Cerebellar cortex (tissue), 1 donor: ENCODE data around the gene TYROBP.
A peak's percentile ranks its signal among the peaks of the same experiment; 100 is the strongest.
"Not testable (repeated sequence)": the region's sequence is repeated elsewhere in the genome, so short reads cannot be mapped to it uniquely, and the experiment has no call there.

Source experiments
- DNase-seq: peaks from one replicate; pipeline ENCODE4 v3.0.0-alpha.2; 2015; ENCODE audit warnings: low spot score

TYROBP gene

DNA sequence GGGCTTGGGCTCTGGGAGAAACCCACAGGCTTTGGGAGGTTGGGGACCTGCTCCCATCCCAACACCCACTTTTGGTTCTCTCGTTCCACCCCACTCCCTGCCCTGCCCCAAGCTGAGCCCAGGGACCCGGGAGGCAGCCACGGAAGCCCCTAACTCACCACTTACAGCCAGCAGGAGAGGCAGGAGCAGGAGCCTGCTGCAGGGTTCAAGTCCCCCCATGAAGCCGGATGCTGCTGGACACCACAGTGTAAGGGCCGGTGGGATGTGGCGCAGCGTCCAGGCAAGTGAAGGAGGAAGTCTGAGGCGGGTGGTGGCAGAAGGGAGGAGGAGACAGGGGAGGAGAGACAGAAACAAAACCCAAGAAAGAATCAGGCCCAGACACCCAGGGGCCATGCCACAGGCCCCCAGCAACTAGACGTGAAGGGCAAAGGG is at the start of gene TYROBP:
TSS of gene TYROBP (minus strand) at position 286 of the 432 bp plus-strand sequence. CDS start at position 219, 67 bp downstream.
- DNase-seq = no peak

DNA sequence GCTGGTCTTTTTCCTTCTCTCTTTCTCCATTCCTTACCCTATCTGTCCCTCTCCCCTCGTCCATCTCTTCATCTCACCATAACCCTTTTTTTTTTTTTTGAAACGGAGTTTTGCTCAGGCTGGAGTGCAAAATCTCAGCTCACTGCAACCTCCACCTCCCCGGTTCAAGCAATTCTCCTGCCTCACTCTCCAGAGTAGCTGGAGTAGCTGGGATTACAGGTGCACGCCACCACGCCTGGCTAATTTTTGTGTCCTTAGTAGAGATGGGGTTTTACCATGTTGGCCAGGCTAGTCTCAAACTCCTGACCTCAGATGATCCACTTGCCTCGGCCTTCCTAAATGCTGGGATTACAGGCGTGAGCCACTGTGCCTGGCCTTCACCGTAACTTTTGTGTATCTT is 49.3 kb upstream of the TYROBP start:
- DNase-seq = not testable (repeated sequence)

DNA sequence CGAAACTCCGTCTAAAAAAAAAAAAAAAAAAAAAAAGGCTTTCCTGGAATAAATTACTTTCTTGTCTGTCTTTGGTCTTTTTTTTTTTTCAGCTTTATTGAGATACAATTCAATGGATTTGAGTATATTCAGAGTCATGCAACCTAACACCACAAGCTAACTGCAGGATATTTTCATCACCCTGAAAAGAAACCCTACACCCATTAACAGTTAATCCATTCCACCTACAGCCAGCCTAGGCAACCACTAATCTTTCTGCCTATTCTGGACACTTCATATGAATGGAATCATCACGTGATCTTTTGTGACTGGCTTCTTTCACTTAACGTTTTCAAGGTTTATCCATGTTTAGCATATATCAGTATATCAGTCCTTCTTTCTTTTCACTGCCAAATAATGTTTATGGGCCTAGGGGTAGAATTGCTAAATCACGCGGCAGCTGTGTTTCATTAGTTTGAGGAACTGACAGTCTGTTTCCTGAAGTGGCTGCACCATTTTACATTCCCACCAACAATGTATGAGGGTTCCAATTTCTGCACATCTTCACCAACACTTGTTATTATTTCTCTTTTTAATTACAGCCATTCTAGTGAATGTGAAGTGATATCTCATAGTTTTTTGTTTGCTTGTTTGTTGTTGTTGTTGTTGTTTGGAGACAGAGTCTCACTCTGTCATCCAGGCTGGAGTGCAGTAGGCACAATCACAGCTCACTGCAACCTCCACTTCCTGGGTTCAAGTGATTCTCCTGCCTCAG is 48.0 kb upstream of the TYROBP start:
- DNase-seq = no peak

DNA sequence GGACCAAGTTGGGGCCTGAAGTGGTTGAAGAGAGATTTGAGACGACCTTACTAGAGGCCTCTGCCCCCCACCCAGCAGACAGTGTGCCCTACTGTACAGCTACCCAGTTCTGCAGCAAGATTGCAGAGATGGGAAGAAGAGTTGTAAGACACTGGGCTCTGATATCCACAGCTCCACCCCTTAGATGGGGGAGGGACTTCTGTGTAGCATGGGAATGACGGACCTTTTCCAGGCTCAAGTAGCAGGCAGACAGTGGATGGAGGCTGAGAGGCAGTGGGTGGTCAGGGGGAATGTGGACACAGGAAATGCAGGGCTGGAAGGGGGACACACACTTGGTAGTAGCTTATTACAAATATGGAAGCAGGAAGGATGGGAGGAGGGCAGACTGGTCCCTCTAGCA is 41.0 kb upstream of the TYROBP start:
- no peak for DNase-seq

DNA sequence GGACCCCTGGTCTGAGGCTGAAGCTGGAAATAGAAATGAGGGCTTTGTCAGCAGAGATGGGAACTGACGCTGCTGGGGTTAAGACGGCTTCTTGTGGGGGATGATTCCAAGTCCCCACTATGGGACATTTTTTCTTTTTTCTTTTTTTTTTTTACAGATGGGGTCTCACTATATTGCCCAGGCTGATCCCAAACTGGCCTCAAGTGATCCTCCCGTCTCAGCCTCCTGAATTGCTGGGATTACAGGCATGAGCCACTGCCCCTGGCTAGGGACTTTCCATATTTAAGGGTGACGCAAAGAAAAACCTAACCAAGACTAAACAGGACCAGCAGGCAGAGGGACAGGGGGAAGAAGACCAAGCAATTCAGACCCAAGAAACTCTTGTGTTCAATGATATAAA is 38.1 kb upstream of the TYROBP start:
- DNase-seq = no peak

DNA sequence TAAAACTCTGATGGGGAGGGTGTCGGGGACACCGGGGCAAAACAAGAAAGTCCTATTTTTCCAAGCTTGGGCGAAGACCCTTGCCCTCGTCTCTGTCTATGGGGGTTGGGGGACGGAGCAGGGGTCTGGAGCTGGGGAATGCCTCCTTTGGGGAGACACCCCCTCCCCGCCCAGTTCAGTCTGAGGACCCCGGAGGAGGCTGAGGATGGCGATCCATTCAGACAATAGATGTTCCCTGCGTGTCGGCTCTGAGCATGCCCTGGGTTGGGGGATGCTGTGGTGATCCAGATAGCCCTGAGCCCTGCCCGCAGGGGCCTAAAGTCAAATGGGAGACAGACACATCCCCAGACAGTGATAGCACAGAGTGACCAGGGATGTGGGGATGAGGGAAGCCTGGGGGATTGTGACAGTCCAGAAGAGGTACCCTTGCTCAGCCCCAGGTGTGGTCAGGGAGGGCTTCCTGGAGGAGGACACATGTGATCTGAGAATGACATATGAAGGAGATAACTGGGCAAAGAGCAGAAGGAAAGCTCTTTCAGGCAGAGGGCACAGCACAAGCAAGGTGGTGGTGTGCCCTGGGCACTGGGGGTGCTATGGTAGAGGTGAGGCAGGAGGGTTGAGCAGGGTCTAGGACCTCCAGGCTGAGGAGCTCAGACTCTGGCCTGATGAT is 37.2 kb upstream of the TYROBP start:
- DNase-seq = no peak

DNA sequence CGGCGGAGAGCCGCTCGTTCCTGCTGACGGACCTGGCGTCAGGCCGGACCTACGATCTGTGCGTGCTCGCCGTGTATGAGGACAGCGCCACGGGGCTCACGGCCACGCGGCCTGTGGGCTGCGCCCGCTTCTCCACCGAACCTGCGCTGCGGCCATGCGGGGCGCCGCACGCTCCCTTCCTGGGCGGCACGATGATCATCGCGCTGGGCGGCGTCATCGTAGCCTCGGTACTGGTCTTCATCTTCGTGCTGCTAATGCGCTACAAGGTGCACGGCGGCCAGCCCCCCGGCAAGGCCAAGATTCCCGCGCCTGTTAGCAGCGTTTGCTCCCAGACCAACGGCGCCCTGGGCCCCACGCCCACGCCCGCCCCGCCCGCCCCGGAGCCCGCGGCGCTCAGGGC is 36.5 kb upstream of the TYROBP start:
- DNase-seq = no peak

DNA sequence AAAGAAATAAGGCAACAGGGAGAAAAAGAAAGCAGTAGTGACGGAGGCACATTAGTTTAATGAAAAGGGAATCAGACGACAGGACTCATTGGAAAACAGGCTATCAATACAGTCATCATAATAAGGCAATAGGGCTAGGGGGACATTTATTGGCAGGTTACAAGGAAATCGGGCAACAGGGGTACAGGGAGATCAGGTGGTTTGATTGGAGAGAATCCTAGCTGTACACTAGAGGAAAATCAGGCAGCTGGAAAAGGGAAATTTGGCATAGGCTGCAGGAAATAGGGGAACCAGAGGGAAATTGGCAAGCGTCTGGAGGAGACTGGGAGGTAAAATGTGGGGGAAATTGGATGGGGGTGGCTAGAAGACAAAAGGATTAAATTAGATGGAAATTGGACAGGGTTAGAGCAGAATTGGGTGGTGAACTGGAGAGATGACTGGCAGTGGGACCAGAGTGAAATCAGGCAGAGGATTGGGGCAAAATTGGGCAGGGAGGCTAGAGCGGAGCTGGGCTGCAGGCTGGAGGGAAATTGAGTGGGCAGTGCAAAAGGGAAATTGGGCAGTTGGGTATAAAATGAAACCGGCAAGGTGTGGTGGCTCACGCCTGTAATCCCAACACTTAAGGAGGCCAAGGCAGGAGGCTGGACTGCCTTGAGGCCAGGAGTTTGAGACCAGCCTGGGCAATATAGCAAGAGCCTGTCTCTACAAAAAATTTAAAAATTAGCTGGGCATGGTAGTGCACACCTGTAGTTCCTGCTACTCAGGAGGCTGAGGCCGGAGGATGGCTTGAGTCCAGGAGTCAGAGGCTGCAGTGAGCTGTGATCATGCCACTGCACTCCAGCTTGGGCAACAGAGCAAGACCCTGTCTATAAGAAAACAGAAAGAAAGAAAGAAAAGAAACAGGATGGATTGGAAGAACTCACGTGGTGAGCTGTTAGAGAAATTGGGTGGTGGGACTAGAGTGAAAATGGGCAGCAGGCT is 35.5 kb upstream of the TYROBP start:
- DNase-seq = no peak

DNA sequence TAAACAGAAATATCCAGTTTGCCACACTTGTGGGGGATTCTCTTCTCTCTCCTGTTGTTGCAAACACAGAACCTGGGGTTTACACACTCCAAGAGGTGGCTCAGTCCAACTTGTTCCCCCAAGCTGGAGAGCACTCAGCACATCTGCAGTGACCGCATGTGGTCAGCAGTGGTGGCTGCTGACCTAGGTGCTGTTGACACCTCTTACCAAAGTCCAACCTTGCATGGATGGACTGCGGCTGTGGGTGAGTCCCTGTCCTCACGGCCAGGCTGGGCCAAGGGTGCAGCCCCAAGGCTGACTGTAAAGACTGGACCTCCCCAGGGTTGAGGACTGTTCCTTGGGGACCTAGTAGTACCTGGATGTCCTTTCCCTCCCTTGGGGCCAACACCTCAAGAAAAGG is 34.1 kb upstream of the TYROBP start:
- no peak for DNase-seq

DNA sequence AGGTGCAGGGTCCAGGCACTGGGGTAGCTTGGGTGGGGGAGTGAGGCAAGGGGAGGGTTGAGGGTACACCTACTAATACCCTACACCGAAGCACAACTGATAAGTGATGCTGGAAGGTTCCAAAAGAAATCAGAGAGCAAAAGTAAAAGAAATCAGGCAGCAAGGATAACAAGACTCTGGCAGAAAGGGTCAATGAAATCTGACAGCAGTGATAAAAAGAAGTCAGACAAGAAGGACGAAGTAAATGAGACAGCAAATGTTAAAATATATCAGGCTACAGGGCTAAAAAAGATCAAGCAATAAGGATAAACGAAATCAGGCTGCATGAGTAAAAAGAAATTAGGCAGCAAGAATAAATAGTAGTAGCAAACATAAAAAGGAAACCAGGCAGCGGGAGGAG is 32.7 kb upstream of the TYROBP start:
- no peak for DNase-seq

DNA sequence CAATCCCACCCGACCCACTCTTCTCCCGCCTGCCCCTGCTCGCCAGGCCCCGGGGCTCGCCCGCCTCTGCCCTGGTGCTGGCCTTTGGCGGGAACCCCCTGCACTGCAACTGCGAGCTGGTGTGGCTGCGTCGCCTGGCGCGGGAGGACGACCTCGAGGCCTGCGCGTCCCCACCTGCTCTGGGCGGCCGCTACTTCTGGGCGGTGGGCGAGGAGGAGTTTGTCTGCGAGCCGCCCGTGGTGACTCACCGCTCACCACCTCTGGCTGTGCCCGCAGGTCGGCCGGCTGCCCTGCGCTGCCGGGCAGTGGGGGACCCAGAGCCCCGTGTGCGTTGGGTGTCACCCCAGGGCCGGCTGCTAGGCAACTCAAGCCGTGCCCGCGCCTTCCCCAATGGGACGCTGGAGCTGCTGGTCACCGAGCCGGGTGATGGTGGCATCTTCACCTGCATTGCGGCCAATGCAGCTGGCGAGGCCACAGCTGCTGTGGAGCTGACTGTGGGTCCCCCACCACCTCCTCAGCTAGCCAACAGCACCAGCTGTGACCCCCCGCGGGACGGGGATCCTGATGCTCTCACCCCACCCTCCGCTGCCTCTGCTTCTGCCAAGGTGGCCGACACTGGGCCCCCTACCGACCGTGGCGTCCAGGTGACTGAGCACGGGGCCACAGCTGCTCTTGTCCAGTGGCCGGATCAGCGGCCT is 32.1 kb upstream of the TYROBP start:
- DNase-seq = no peak

DNA sequence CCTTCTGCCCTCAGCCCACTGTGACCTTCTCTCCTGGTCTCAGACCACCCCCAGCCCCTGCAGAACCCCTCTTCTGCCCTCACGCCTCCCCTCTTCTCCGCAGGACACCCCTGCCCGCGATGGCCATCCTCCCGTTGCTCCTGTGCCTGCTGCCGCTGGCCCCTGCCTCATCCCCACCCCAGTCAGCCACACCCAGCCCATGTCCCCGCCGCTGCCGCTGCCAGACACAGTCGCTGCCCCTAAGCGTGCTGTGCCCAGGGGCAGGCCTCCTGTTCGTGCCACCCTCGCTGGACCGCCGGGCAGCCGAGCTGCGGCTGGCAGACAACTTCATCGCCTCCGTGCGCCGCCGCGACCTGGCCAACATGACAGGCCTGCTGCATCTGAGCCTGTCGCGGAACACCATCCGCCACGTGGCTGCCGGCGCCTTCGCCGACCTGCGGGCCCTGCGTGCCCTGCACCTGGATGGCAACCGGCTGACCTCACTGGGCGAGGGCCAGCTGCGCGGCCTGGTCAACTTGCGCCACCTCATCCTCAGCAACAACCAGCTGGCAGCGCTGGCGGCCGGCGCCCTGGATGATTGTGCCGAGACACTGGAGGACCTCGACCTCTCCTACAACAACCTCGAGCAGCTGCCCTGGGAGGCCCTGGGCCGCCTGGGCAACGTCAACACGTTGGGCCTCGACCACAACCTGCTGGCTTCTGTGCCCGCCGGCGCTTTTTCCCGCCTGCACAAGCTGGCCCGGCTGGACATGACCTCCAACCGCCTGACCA is 31.4 kb upstream of the TYROBP start:
- DNase-seq = no peak

DNA sequence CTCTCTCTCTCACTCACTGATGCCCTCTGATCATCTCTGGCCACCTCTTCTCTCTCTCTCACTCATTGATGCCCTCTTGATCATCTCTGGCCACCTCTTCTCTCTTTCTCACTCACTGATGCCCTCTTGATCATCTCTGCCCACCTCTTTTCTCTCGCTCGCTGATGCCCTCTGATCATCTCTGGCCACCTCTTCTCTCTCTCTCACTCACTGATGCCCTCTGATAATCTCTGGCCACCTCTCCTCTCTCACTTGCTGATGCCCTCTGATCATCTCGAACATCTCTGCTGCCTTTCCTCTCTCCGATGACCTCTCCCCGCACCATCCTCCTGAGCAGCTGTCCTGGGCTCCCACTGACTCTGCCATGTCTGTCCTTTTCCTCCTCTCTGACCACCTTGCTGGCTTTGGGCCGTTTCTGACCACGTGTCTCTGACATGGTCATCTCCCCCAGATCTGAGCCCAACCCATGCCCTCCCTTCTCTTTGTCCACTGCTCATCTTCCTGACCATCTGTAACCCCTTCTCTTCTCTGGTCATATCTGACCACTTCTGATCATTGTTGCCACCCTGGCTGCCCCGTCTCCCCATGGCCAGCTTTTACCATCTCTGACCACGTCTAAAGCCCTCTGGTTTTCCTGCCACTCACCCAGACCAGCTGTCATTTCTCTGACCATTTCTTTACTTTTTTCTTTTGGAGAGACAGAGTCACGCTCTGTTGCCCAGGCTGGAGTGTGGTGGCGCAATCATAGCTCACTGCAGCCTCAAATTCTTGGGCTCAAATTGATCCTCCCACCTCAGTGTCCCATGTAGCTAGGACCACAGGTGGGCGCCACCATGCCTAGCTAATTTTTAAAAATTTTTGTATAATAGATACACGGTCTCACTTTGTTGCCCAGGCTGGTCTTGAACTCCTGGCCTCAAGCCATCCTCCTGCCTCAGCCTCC is 30.5 kb upstream of the TYROBP start:
- peak; percentile 34 for DNase-seq

DNA sequence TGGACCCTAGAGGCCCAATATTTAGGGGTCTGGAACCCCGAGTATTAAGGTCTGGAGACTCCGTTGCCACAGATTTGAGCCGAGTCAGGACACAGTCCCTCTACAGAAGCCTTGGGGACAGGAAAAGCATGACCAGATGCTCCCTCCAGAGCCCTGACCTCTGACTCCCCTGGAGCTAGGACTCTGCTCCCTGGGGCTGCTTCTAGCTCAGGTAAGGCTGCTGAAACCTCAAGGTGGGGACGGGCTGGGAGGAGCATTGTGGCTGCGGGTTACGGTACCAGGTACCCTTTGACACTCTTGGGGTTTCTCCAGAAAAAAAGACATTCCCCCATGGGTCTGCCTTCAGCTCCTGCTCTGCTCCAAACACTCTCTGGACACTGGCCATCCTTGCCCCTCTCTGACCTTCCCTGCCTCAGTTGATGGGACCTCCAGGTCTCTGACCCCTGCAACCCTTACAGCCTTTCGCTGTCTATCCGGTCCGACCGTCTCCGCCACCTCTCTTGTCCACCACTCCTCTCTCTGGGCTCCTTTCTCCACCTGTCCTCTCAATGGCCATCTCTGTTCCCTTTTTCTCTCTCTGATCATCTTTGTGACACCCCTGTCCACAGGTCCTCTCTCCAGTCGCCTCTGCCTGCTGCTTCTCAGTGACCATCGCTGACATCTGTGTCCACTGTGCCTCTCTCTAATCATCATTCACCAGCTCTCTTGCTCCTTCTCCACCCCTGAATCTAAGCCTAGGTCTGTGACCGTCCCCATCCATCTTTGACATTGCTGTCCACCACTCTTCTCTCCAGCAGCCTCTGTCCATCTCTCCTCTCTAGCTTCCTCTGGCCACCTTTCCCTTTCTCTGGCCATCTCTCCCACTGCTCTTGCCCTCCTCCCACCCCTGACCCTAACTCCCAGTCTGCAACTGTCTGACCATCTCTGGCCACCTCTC is 29.5 kb upstream of the TYROBP start:
- DNase-seq = no peak

DNA sequence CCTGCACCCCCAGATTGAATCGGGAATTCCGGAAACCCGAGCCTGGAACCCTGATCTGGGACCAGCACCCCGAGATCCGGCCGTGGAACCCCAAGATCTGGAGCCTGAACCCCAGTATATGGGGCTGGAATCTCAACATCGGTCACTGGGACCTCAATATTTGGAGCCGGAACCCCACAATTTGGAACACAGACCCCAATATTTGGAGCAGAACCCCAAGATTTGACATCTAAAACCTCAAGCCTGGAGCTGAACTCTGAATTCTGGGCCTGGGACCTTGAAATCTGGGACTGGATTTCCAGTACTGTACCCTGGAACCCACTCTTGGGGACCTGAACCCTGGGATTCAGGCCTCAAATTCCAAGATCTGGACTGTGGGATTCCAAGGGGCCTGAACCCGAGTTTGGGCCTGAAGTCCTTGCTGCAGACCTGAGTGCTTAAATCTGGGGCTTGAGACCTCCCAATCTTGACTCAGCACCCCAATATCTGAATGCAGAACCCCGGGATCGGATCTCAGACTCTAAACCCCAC is 28.7 kb upstream of the TYROBP start:
- DNase-seq = no peak

DNA sequence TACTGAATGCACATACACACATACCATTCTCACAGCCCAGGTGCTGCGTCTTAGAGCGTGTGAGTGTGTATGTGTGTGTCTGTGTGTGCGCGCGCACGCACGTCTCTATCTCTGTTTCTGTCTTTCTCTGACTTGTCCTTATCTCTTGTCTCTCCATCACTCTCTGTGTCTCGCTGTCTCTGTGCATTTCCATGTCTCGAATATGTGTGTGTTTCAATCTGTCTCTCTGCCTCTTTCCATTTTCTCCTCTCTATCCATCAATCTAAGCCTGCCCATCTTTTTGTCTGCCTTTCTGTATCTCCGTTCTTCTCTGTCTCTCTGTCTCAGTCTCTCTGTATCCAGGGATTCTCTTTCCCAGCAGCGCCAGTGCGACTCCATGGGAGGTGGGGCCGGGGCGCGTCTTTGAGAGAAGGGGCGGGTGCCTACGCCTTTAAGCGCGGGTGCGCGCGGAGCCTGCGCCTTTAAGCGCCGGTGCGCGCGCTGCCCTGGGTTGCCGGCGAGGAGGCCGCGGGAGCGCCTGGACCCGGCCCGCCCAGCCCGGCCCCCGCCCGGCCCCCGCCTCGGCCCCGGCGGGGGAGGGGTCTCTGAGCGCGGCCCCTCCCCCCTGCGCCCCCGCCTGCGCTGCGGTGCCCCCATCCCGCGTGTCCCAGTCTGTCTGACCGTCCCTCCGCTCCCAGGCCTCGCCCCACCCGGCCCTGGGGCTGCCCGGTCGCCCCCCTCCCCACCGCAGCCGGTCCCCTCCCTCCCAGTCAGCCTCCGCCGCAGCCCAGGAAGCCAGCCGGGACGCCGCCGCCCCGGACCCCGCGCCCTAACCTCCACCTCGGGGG is 28.0 kb upstream of the TYROBP start, which contains the start of gene LRFN3:
TSS of gene LRFN3 (plus strand) at position 464 of the 827 bp plus-strand sequence. CDS start 3,052 bp downstream, outside the sequence.
- peak; percentile 83 for DNase-seq

DNA sequence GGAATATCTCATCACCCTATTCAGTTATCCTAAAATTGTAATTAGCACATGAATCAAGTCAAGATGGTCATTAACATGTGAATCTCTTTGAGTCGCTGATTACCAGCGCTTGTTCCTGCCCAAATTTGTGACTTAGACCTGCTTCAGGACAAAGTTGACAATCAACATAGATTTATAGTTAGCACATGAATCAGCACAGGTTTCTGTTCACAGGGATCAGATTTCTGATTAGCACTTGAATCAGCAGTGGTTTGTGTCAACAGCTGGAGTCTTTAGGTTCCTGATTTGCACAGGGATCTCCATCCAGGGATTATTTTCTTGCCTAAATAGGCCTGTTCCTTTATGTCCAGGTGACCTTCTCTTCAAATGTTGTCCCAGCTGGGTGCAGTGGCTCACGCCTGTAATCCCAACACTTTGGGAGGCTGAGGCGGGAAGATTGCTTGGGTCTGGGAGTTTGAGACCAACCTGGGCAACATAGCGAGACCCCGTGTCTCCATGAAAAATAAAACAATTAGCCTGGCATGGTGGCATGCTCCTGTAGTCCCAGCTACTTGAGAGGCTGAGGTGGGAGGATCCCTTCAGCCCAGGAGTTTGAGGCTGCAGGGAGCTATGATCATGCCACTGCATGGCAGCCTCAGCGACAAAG is 24.3 kb upstream of the TYROBP start:
- no peak for DNase-seq
